ENCODE measurements around the gene GOLGA6C. TPM values are rescaled to one million over a fixed set of nuclear protein-coding genes. Genes with fewer than 3 reads are reported as not detected.

The GOLGA6C gene
- total RNA-seq, 1 experiment from 2014 or later, result not detected

DNA sequence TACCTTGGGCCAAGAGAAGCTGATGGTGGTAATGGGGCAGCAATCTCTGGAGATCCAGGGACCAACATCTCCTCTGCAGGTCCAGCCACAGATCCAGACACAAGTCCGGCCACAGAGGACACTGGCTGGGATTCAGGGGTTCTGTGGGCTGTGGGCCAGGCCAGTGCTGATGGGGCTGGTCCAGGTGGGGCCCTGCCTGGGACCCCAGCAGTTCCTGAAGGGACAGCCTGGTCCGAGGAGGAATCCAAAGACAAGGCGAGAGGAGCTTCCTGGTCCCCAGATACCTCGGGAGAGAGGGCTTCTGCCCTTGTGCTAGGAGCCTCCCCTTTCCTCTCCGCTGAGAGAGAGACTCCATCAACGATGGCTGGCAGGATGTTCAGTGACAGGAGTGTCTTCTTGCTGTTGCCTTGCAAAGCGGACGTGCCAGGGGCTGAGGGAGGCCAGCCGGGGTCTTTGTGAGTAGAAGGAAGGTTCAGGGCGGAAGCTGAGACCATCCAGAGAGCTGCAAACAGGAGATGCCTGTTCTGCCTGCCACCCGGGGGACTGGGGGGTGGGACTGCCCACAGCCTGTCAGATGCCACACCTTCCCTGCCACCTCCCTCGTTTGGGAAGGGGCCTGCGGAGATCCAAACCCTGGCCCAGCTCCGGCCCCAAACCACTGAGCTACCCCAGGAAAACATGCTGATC, 24.5 kb upstream of the GOLGA6C start:
- Histone ChIP-seq H4K91ac (ENCODE audit: insufficient read length, low read depth, low read length) (no peak overlapping the region), H2AFZ (ENCODE audit: low read length) (no peak overlapping the region), H4K5ac (ENCODE audit: insufficient read length, low read depth, low read length) (no peak overlapping the region), H3K27ac (ENCODE audit: insufficient read length, low read depth, low read length) (no peak overlapping the region), H3T11ph (ENCODE audit: low read length) (no peak overlapping the region), H3K27me3 (ENCODE audit: insufficient read depth, low read length) (no peaks in the 10 kb centered on the region), H3K23me2 (ENCODE audit: insufficient read length, low read depth, low read length, poor library complexity, severe bottlenecking) (no peaks in the 10 kb centered on the region), H2BK20ac (ENCODE audit: low read depth, low read length, poor library complexity, severe bottlenecking) (no peak overlapping the region), H2BK5ac (ENCODE audit: insufficient read length, low read length) (no peak overlapping the region), H3K23ac (ENCODE audit: insufficient read length, low read depth, low read length) (no peak overlapping the region), H3K4me1 (ENCODE audit: insufficient read depth, low read length) (no peaks in the 10 kb centered on the region; the same call in 1 of the 2 replicates), H2AK5ac (ENCODE audit: insufficient read length, low read length) (no peak overlapping the region), H3K9ac (ENCODE audit: extremely low read depth, insufficient read length, low read length) (no peak overlapping the region), H2BK15ac (ENCODE audit: low read depth, low read length) (no peak overlapping the region), H3K56ac (ENCODE audit: insufficient read length, low read depth, low read length) (no peak overlapping the region), H3K9me3 (ENCODE audit: control insufficient read depth, low read depth, low read length) (no peaks in the 10 kb centered on the region), H4K8ac (replicated peaks; ENCODE audit: insufficient read length, low read depth, low read length) (no peak overlapping the region), H4K20me1 (ENCODE audit: control insufficient read depth, insufficient read depth, insufficient read length) (no peaks in the 10 kb centered on the region), H2BK120ac (ENCODE audit: low read depth, low read length, poor library complexity, severe bottlenecking) (no peak overlapping the region), H3K18ac (ENCODE audit: insufficient read length, low read depth, low read length) (no peak overlapping the region), H3K4me2 (ENCODE audit: insufficient read depth, insufficient read length, low read length) (no peak overlapping the region), H3K79me2 (ENCODE audit: insufficient read depth, low read length) (no peaks in the 10 kb centered on the region), H3K14ac (ENCODE audit: insufficient read depth, low read length) (no peak overlapping the region; the same call in 1 of the 2 replicates), H3K79me1 (ENCODE audit: insufficient read depth, low read depth, low read length, poor library complexity, severe bottlenecking) (no peaks in the 10 kb centered on the region), H2BK12ac (ENCODE audit: insufficient read length, low read depth, low read length) (no peak overlapping the region), H3K4ac (ENCODE audit: low read depth, low read length) (no peak overlapping the region)
- no peak for DNase-seq
- WGBS (ENCODE audit: extremely low coverage, insufficient read length, low lambda C conversion rate), result no CpG with 5 or more reads among the region's 14 CpGs
- Mint-ChIP-seq H3K9me3 (no peaks in the 10 kb centered on the region), H3K36me3 (ENCODE audit: insufficient read depth in 1 of 3, low read depth in 3 of 3) (peaks cover 0 to 2% (median 0%) of the 10 kb centered on the region in 3 experiments; a peak in 2 of 7 replicates), H3K27ac (no peak overlapping the region), H3K27me3 (ENCODE audit: low read depth) (peaks cover 35% of the 10 kb centered on the region), H3K4me3 (no peak overlapping the region), H3K4me1 (peaks cover 9 to 22% of the 10 kb centered on the region in 2 experiments)
- no peak for TF ChIP-seq CTCF (conservative IDR thresholded peaks at IDR 0.05)

Data from H9 (cell line).